Calu3 (cell line): Measurements from ENCODE around the gene NDUFB5. TPM values are rescaled to one million over a fixed set of nuclear protein-coding genes. Genes with fewer than 3 reads are reported as not detected.

Experiments
- BruUV-seq: library from RNA; stranded (reverse); fragments of 400-500 nt; replicated peaks from 2 replicates; lab custom pipeline; 2021; lab: Mats Ljungman, UMichigan
- CTCF ChIA-PET: fragments of 300-600 bp; sonication (Branson Sonifier 250); formaldehyde crosslinking; loops from one replicate; lab custom pipeline; 2022; ENCODE audit warnings: antibody characterized with exemption; lab: Charles Lee
- DNase-seq: peaks from one replicate; pipeline ENCODE4 v3.0.0; 2022
- H3K27ac Mint-ChIP-seq: one replicate; pipeline ENCODE4 v1.8.0; 2022; ENCODE audit warnings: mixed read lengths; ENCODE audit not compliant: unreplicated experiment
- H3K27me3 Mint-ChIP-seq: one replicate; pipeline ENCODE4 v1.8.0; 2022; ENCODE audit warnings: mixed read lengths; ENCODE audit not compliant: unreplicated experiment
- H3K36me3 Mint-ChIP-seq: one replicate; pipeline ENCODE4 v1.8.0; 2022; ENCODE audit warnings: mild to moderate bottlenecking, moderate library complexity, mixed read lengths; ENCODE audit not compliant: insufficient read depth, unreplicated experiment
- H3K4me1 Mint-ChIP-seq: one replicate; pipeline ENCODE4 v1.8.0; 2022; ENCODE audit warnings: mild to moderate bottlenecking, low read depth, mixed read lengths; ENCODE audit not compliant: unreplicated experiment
- H3K4me3 Mint-ChIP-seq: one replicate; pipeline ENCODE4 v1.8.0; 2022; ENCODE audit warnings: mild to moderate bottlenecking, low read depth, moderate library complexity, mixed read lengths; ENCODE audit not compliant: unreplicated experiment
- H3K9me3 Mint-ChIP-seq: one replicate; pipeline ENCODE4 v1.8.0; 2022; ENCODE audit warnings: low read depth, mixed read lengths; ENCODE audit not compliant: unreplicated experiment
- CTCF ChIP-seq: fragments of 200-600 bp; IDR thresholded peaks from one replicate; pipeline ENCODE4 v1.8.0; 2022; ENCODE audit warnings: antibody characterized with exemption; ENCODE audit not compliant: unreplicated experiment
- intact Hi-C: fragments of 100-400 bp; cut with micrococcal nuclease; formaldehyde crosslinking; loops from one replicate; pipeline ENCODE4 v1.10.0; 2022; ENCODE audit not compliant: unreplicated experiment
- total RNA-seq: library from RNA; stranded (reverse); gene quantifications from 2 replicates; pipeline ENCODE4 v1.2.3, GENCODE V29; 2022

The NDUFB5 gene
- total RNA-seq, 1 experiment from 2014 or later = 146 TPM

GRCh38 chr3:179673523-179673922 is 68.9 kb downstream of the NDUFB5 start:
- Mint-ChIP-seq H3K36me3 (no peaks in the 10 kb centered on the region), H3K4me3 (no peak overlapping the region), H3K27me3 (no peaks in the 10 kb centered on the region), H3K9me3 (peaks cover 3% of the 10 kb centered on the region), H3K27ac (no peak overlapping the region), H3K4me1 (peaks cover 17% of the 10 kb centered on the region)
- CTCF ChIA-PET = interaction anchor here (0.9 to 1.3 kb wide), 4 partner anchors 10 to 59 kb away, joined by 3 to 7 read pairs (median 4); no protein-coding TSS in a partner anchor
- no peak for TF ChIP-seq CTCF
- BruUV-seq = no TSS peak
- intact Hi-C loops = no loop called here
- DNase-seq = no peak

- Mint-ChIP-seq H3K27ac (no peak overlapping the region), H3K4me3 (no peak overlapping the region), H3K9me3 (no peaks in the 10 kb centered on the region), H3K27me3 (no peaks in the 10 kb centered on the region), H3K36me3 (no peaks in the 10 kb centered on the region), H3K4me1 (peaks cover 31% of the 10 kb centered on the region)
- intact Hi-C loops = no loop called here
- no TSS peak for BruUV-seq
- CTCF ChIA-PET = no interaction called here
- no peak for TF ChIP-seq CTCF
- DNase-seq = no peak
Observed at GRCh38 chr3:179676081-179676480, 71.5 kb downstream of the NDUFB5 start.

Other genes starting within 250 kb of the NDUFB5 start
- 22.6 and 24.0 TPM in 2 replicates for gene GNB4, start 153.3 kb upstream of the NDUFB5 start, total RNA-seq
- 148 and 158 TPM in 2 replicates for gene ACTL6A, start 41.9 kb upstream of the NDUFB5 start, total RNA-seq
- 76.2 and 88.0 TPM in 2 replicates for gene MRPL47, start 156 bp upstream of the NDUFB5 start, total RNA-seq
- 25.5 and 29.8 TPM in 2 replicates for gene USP13, start 48.2 kb downstream of the NDUFB5 start, total RNA-seq